ENCODE data around the gene SIGLEC1.

Gene SIGLEC1

GRCh38 chr20:3697588-3698305 lies 14.7 kb downstream of the SIGLEC1 start:
- no peak for DNase-seq

- DNase-seq, result no peak
Observed at GRCh38 chr20:3696745-3697587, 15.4 kb downstream of the SIGLEC1 start.

GRCh38 chr20:3696200-3696599 lies 16.2 kb downstream of the SIGLEC1 start:
- no peak for DNase-seq

- DNase-seq, result no peak
Observed at GRCh38 chr20:3694864-3695263, 17.5 kb downstream of the SIGLEC1 start.

- DNase-seq, result no peak
Observed at GRCh38 chr20:3693376-3693775, 19.0 kb downstream of the SIGLEC1 start.

GRCh38 chr20:3692706-3693294 lies 19.6 kb downstream of the SIGLEC1 start:
- no peak for DNase-seq

GRCh38 chr20:3691897-3692296 lies 20.5 kb downstream of the SIGLEC1 start:
- DNase-seq, result no peak

GRCh38 chr20:3691306-3691705 lies 21.1 kb downstream of the SIGLEC1 start:
- DNase-seq, result no peak

GRCh38 chr20:3690413-3690812 lies 22.0 kb downstream of the SIGLEC1 start:
- no peak for DNase-seq

GRCh38 chr20:3689978-3690377 lies 22.4 kb downstream of the SIGLEC1 start:
- no peak for DNase-seq

- DNase-seq, result no peak
Observed at GRCh38 chr20:3687655-3688054, 24.7 kb downstream of the SIGLEC1 start.

- peak in 1 of 2 experiments; percentile 44 for DNase-seq
Observed at GRCh38 chr20:3686867-3687321, 25.5 kb downstream of the SIGLEC1 start.

- no peak for DNase-seq
Observed at GRCh38 chr20:3686421-3686820, 26.0 kb downstream of the SIGLEC1 start.

- DNase-seq, result no peak
Observed at GRCh38 chr20:3685341-3685740, 27.1 kb downstream of the SIGLEC1 start.

- no peak for DNase-seq
Observed at GRCh38 chr20:3681931-3682781, 30.2 kb downstream of the SIGLEC1 start, which contains the start of gene ADAM33. Gene ADAM33, minus strand, starts transcription at chr20:3682010. Its CDS starts 6 bp downstream, at chr20:3682004.

GRCh38 chr20:3681352-3681930 lies 31.0 kb downstream of the SIGLEC1 start:
- no peak for DNase-seq

GRCh38 chr20:3680701-3681351 lies 31.6 kb downstream of the SIGLEC1 start:
- no peak for DNase-seq

GRCh38 chr20:3679749-3680700 lies 32.4 kb downstream of the SIGLEC1 start:
- no peak for DNase-seq

GRCh38 chr20:3678856-3679720 lies 33.3 kb downstream of the SIGLEC1 start:
- no peak for DNase-seq
